ENCODE data around the gene FYB1.

DNA sequence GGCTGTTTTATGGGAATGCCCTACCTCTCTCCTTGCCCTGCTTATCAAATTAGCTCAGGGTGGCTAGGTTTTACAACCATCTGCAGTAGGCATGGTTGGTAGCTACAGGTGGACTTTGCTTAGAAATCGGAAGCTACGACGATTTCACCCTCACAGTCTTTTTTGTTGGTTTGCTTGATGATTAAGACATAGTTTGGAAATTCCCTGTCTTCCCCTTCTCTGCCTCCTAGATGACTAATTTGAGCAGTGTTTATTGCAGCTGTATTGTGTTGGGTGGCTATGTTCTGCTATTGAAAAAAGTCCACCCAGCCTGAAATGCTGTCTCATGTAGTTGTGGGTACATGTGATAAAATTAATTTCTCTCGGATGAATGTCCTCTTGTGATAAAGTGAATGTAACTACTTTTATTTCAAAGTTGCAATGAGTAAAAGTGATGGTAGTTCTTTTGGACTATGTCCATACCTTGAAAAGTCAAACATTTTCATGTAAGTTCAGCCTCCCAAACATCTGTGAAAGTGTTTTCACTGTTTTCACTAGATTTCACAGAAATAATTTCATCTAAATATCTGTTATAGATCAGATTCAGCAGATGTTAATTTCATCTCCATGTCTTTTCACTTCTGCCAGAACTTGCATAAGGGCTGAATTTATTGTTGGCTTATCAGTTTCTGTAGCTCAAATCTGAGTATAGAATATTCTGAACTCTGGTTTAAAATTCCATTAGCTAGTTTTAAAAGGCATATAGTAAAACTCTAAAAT is 37.3 kb upstream of the FYB1 start:
- TF ChIP-seq, protein P1, sequence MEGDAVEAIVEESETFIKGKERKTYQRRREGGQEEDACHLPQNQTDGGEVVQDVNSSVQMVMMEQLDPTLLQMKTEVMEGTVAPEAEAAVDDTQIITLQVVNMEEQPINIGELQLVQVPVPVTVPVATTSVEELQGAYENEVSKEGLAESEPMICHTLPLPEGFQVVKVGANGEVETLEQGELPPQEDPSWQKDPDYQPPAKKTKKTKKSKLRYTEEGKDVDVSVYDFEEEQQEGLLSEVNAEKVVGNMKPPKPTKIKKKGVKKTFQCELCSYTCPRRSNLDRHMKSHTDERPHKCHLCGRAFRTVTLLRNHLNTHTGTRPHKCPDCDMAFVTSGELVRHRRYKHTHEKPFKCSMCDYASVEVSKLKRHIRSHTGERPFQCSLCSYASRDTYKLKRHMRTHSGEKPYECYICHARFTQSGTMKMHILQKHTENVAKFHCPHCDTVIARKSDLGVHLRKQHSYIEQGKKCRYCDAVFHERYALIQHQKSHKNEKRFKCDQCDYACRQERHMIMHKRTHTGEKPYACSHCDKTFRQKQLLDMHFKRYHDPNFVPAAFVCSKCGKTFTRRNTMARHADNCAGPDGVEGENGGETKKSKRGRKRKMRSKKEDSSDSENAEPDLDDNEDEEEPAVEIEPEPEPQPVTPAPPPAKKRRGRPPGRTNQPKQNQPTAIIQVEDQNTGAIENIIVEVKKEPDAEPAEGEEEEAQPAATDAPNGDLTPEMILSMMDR (IDR thresholded peaks at IDR 0.05) = no peak
- TF ChIP-seq POLR2A (IDR thresholded peaks at IDR 0.05) = no peak
